ENCODE results near the gene MBLAC1. TPM values are rescaled to one million over a fixed set of nuclear protein-coding genes. Genes with fewer than 3 reads are reported as not detected.
A peak's percentile ranks its signal among the peaks of the same experiment; 100 is the strongest.

The MBLAC1 gene
- total RNA-seq, 2 experiments from 2014 or later: 1.6 to 2.2 TPM

DNA sequence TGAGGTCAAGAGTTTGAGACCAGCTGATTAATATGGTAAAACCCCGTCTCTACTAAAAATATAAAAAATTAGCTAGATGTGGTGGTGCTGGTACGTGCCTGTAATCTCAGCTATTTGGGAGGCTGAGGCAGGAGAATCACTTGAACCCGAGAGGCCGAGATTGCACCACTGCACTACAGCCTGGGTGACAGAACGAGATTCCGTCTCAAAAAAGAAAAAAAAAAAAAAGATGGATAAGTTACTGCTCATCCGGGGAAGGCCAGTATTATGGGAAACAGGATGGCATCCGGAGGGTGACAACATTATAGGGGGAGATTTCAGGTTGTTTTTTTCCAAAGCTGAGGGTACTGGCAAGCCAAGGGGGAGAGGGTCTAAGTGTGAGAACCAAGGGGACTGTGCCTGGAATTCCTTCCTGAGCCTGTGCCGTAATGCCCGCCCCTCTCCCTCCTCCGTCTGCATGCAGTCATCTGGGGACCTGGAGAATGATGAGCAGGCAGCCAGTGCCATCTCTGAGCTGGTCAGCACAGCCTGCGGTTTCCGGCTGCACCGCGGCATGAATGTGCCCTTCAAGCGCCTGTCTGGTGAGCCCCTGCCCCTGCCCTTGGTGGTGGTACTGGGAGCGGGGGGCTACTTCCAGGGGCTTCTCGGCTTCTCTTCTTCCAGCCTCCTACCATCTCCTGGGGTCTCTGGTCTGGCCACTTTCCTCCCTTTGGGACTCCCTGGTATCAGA lies 26.3 kb downstream of the MBLAC1 start:
- Mint-ChIP-seq H3K27ac (no peak overlapping the region), H3K9me3 (ENCODE audit: low read depth) (no peaks in the 10 kb centered on the region), H3K36me3 (ENCODE audit: low read depth) (peaks cover 45% of the 10 kb centered on the region), H3K4me1 (peaks cover 55% of the 10 kb centered on the region), H3K4me3 (no peak overlapping the region), H3K27me3 (no peaks in the 10 kb centered on the region)
- ATAC-seq (no peak), DNase-seq (no peak)
- ChIA-PET CTCF (interaction anchor here (0.6 kb wide), 1 partner anchor 330 kb away, joined by 3 read pairs; no protein-coding TSS in a partner anchor), POLR2A (no interaction called here)
- intact Hi-C loops (cut with DNase I, micrococcal nuclease): no loop called here

DNA sequence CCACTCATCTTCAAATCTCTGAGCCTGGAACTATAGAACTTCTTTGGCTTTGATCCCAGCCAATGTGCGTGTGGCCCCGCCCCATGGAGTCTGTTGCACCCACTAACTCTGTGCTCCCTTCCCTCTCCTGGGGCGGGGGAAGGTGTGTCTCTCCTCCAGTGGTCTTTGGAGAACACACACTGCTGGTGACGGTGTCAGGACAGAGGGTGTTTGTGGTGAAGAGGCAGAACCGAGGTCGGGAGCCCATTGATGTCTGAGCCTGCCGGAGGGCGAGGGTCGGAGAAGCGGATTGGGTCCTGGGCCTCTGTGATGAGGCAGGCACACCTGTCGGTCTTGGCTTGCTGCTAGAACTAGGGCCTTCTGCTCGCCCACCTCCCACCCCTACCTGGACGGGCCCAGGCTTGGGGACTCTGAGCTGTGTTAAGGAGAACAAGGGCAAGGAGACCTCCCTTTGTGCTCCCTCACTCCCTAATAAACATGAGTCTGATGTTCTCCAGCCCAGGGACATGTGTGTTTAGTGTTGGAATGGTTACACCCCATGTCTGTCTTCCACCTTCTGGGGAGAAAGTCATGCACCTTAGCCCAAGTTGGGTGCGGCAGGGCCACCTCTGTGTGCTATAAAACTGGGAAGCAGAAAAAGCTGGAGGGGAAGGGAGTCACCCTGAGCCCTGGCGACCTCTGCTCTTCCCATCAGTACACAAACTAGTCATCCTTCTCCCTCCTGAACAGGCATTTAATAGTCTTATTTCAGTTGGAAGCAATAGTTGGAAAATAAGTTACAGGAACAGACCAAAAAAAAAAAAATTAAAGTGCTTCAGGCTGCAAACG lies 27.2 kb downstream of the MBLAC1 start:
- Mint-ChIP-seq H3K36me3 (ENCODE audit: low read depth) (peaks cover 42% of the 10 kb centered on the region), H3K27me3 (no peaks in the 10 kb centered on the region), H3K9me3 (ENCODE audit: low read depth) (no peaks in the 10 kb centered on the region), H3K4me1 (peaks cover 52% of the 10 kb centered on the region), H3K4me3 (no peak overlapping the region), H3K27ac (peak overlapping the region; percentile 42)
- no peak for ATAC-seq
- ChIA-PET CTCF (interaction anchor here (1.1 kb wide), 1 partner anchor 64 kb away, joined by 6 read pairs; no protein-coding TSS in a partner anchor), POLR2A (no interaction called here)
- intact Hi-C loops (cut with DNase I, micrococcal nuclease): no loop called here
- no peak for DNase-seq

DNA sequence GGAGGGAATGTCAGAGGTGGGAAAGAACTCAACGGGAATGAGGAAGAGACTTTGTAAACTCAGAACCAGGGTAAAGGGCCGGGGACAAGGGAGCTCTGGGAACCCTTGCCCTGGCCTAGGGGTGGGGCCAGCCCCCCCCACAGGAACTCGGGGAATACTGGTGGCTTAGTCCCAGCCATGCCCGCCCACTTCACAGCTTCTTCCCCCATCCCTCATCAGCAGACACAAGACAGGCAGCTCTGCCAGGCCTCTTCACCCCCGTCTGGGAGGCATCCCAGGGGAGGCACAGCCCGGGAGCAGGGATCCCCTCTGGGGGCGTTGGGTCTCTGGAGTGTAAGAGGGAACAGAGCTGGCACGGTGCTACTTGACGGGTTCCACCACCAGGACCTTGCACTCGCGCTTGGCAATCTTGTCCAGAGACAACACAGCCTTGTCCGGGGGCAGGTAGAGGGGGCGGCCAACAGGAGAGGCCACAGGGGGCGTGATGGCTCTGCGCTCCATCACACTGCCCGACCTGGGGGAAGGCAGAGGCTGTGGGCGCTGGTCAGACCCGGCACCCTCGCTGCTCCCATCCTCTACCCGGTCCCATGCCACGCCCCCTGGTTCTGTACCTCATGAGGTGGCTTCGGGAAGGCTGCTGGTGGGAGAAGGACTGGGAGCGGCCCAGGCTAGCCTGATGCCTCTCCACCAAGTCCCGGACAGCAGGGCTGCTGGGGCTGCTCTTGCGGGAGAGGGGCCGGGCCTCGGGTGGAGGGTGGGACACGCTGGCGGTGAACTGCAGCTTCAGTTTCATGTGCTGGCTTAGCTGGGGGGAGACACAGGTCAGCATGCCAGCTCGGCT lies 28.1 kb downstream of the MBLAC1 start:
- intact Hi-C loops (cut with DNase I, micrococcal nuclease): loop anchor here in 1 of 2 experiments (5.0 kb wide), 1 partner anchor 537 kb away; the partner anchor contains the start of gene GIGYF1
- POLR2A ChIA-PET: interaction anchor here (0.5 kb wide), 1 partner anchor 54 kb away, joined by 3 read pairs; the partner anchor contains the start of gene MCM7

DNA sequence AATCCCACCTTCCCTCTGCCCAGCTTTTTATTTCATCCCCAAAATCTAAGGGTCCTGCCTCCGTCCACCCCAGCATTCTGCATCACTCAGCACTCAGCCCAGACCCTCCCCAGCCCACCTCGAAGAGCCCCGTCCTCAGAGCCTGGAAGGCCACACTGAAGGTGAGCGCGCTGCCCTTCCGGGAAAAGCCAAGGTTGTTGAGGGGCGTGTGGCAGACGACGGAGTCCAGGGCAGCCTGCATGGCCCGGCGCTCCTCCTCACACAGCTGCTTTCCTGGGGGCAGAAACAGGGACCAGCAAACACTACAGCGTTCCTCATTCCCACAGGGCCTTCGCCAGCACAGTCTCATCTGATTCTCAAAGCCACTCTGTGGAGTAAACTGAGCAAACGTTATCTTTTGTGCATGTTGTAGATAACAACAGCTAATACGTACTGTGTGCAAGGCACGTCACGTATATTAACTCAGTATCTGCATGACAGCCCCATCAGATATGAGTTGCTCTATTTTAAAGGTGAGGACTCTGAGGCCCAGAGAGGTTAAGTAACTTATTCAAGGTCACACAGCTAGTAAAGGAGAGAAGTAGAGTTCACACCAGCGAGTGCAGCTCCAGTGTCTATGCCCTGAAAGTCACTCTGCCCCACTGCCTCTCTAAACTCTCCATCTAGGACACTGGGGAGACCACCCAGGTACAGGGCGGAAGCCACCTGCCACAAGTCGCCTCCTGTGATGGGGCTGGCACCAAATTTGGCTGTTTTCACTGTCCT lies 29.0 kb downstream of the MBLAC1 start:
- no peaks in the 10 kb centered on the region for H3K9me3 Mint-ChIP-seq (ENCODE audit: low read depth)
- peak overlapping the region; percentile 43 for H3K27ac Mint-ChIP-seq

More for the DNA sequence above, 28.1 kb downstream of the MBLAC1 start:
- Mint-ChIP-seq H3K9me3 (ENCODE audit: low read depth) (no peaks in the 10 kb centered on the region), H3K27me3 (no peaks in the 10 kb centered on the region), H3K4me3 (no peak overlapping the region), H3K4me1 (peaks cover 57% of the 10 kb centered on the region), H3K27ac (no peak overlapping the region), H3K36me3 (ENCODE audit: low read depth) (peaks cover 42% of the 10 kb centered on the region)
- CTCF ChIA-PET: interaction anchor here (1.1 kb wide), 1 partner anchor 65 kb away, joined by 6 read pairs; no protein-coding TSS in a partner anchor
- DNase-seq: no peak
- ATAC-seq: no peak

DNA sequence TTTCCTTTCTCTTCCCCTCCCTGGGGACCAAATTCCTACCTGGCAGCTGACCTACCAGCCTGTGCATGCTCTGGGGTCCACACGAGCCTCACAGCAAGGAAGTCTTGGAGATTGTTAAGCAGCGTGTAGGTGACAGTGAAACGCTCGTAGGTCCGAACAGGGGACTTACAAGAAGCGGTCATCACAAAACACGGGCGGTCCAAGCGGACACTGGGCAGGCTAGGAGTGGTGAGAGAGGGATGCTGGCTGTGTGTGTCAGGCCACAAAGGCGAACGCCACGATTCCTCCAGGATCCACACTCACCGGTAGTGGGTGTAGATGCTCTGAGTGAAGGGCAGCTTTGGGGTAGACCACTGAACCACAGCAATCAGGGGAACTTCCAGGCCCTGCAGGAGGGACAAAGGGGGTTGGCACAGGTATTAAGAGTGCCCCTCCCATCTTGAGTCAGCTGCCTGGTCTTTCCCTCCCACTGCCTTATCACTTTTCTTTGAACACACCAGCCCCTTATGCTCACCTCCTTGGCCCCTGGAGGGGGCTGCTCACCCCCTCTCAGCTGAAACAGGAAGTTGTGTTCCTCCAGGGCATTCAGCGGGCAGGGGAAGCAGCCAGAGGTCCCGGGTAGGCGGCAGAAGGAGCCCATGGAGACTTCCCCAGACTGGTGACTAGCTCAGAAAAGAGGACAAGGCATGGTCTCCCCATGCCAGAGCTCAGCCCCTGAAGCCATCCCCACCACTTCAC lies 29.7 kb downstream of the MBLAC1 start:
- H3K4me1 Mint-ChIP-seq: peaks cover 48% of the 10 kb centered on the region
- no peaks in the 10 kb centered on the region for H3K27me3 Mint-ChIP-seq
- peak overlapping the region; percentile 76 for H3K4me3 Mint-ChIP-seq
- POLR2A ChIA-PET: interaction anchor here (0.5 to 1.2 kb wide), 2 partner anchors 107 to 274 kb away, joined by 3 to 4 read pairs; partner anchors contain the start of gene ZSCAN21
- peak overlapping the region; percentile 72 for H3K27ac Mint-ChIP-seq
- H3K9me3 Mint-ChIP-seq (ENCODE audit: low read depth): no peaks in the 10 kb centered on the region
- CTCF ChIA-PET: interaction anchor here (0.7 to 1.6 kb wide), 5 partner anchors 24 to 284 kb away, joined by 3 to 5 read pairs (median 4); no protein-coding TSS in a partner anchor
- ATAC-seq (peak; percentile 20), DNase-seq (peak; percentile 26)
- intact Hi-C loops (cut with DNase I, micrococcal nuclease): loop anchor here in 1 of 2 experiments (5.0 kb wide), 1 partner anchor 536 kb away; the partner anchor contains the start of gene GIGYF1
- H3K36me3 Mint-ChIP-seq (ENCODE audit: low read depth): peaks cover 31% of the 10 kb centered on the region

More for the DNA sequence above, 29.0 kb downstream of the MBLAC1 start:
- intact Hi-C loops (cut with DNase I, micrococcal nuclease): loop anchor here in 1 of 2 experiments (5.0 kb wide), 1 partner anchor 537 kb away; the partner anchor contains the start of gene GIGYF1
- no peak for ATAC-seq
- no peak overlapping the region for H3K4me3 Mint-ChIP-seq
- CTCF ChIA-PET: interaction anchor here (0.7 to 1.4 kb wide), 2 partner anchors 191 to 285 kb away, joined by 3 to 5 read pairs; no protein-coding TSS in a partner anchor
- POLR2A ChIA-PET: no interaction called here
- peaks cover 35% of the 10 kb centered on the region for H3K36me3 Mint-ChIP-seq (ENCODE audit: low read depth)
- no peak for DNase-seq
- H3K4me1 Mint-ChIP-seq: peaks cover 49% of the 10 kb centered on the region
- H3K27me3 Mint-ChIP-seq: no peaks in the 10 kb centered on the region

DNA sequence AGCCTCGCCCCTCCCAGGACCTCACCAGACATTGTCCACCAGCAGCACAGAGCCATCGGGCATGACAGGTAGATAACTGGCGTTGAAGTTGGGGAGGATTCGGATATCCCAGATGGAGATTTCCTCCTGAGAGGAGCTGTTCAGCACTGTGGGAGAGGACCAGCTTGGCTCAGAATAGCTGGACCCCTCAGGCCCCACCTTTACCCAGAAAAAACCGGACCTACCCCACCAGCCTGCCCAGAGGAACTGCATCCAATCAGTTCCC lies 30.2 kb downstream of the MBLAC1 start:
- H3K27ac Mint-ChIP-seq: peak overlapping the region; percentile 72
- ChIA-PET POLR2A (interaction anchor here (1.2 kb wide), 1 partner anchor 274 kb away, joined by 4 read pairs; no protein-coding TSS in a partner anchor), CTCF (interaction anchor here (0.7 to 1.6 kb wide), 5 partner anchors 10 to 190 kb away, joined by 3 to 5 read pairs (median 4); no protein-coding TSS in a partner anchor)
- peaks cover 48% of the 10 kb centered on the region for H3K4me1 Mint-ChIP-seq
- DNase-seq (no peak), ATAC-seq (no peak)
- peaks cover 27% of the 10 kb centered on the region for H3K36me3 Mint-ChIP-seq (ENCODE audit: low read depth)
- H3K27me3 Mint-ChIP-seq: no peaks in the 10 kb centered on the region
- H3K9me3 Mint-ChIP-seq (ENCODE audit: low read depth): no peaks in the 10 kb centered on the region
- H3K4me3 Mint-ChIP-seq: peak overlapping the region; percentile 76
- intact Hi-C loops (cut with DNase I, micrococcal nuclease): loop anchor here in 1 of 2 experiments (5.0 kb wide), 1 partner anchor 535 kb away; the partner anchor contains the start of gene GIGYF1

DNA sequence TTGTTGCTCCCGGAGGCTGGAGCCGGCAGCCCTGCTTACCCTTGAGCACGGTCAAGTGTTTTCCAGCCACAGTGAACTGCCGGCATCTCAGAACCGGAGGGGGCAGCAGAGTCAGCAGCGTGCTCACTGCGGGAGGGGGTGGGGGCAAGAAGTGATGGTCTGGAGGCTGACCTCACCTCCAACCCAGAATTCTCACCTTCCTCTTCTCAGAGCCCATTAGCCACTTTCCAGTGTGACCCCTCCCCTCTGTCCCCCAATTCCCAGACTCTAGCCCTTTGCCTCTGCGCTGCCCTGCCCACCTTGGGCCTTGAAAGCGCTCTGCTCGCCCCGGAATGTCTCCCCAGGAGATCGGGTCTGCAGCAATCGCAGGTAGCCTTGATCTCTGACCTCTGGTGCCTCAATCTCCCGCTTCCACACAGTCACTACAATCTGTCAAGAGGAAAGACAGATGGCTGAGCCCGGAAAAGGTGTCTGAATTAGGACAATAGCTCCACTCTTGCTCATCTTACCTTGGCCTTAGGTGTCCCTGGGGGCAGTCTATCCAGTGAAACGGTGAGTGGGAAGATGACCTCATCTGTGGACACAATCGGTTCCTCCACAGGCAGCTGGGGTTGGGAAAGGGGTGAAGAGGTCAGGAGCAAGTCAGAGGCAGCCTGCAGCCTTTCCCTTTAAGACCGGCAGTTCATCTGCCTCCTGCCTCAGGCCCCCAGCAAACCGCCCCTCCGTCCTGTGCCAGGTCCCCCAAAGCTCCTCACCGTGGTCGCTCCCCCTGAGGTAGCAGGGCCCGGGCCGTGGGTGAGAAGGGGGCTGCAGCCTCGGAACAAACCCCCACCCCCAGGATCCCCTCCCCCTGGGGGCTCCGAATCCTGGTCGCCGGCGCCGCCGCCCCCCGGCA lies 30.8 kb downstream of the MBLAC1 start:
- CTCF ChIA-PET: interaction anchor here (0.5 to 1.6 kb wide), 7 partner anchors 10 to 464 kb away, joined by 3 to 4 read pairs (median 3); no protein-coding TSS in a partner anchor
- Mint-ChIP-seq H3K9me3 (ENCODE audit: low read depth) (no peaks in the 10 kb centered on the region), H3K27me3 (no peaks in the 10 kb centered on the region), H3K4me1 (peaks cover 44% of the 10 kb centered on the region), H3K27ac (peak overlapping the region; percentile 83), H3K4me3 (peak overlapping the region; percentile 76), H3K36me3 (ENCODE audit: low read depth) (peaks cover 21% of the 10 kb centered on the region)
- peak; percentile 34 for DNase-seq
- no peak for ATAC-seq
- POLR2A ChIA-PET: interaction anchor here (1.2 kb wide), 1 partner anchor 273 kb away, joined by 4 read pairs; no protein-coding TSS in a partner anchor
- intact Hi-C loops (cut with DNase I, micrococcal nuclease): loop anchor here (1.0 to 5.0 kb wide), 5 partner anchors 9 to 535 kb away; partner anchors contain the start of genes GPC2 (in 2 of the 2), LAMTOR4 (in 2 of the 2), STAG3 (in 2 of the 2) and GAL3ST4 (in 1 of the 2)

DNA sequence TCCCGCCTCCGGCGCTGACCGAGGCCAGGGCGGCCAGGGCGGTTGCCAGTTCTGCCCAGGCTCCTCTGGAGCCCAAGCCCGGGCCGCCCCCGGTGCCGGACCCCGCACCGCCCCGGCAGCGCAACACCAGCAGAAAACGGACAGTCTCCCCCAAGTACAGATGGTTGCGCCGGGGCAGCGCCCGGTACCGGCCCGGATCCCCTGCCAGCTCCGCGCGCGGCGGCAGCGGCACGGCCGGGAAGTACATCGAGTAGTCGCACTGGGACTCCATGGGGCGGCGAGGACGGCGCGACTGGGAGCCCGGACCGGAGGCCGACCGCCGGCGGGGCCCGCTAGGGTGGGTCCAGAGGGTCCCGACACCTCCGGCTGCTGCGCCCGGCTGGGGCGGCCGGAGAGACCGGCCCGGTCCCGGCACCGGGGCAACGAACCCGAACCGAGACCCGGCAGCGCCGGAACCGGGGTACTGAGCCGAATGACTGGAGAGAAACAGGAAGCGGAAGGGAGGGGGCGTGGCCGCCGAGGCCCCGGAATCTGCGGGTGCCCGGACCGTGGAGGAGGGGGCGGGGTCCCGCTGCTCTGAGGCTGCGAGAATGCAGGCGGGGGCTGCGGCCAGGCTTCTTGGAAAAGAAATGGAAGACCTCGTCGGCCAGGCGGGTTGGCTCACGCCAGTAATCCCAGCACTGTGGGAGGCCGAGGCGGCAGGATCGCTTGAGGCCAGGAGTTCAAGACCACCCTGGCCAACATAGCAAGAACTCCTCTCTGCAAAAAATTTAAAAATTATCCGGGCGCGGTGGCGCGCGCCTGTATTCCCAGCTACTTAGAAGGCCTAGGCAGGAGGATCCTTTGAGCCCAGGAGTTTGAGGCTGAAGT lies 31.7 kb downstream of the MBLAC1 start, which contains the start of gene TRAPPC14:
Gene TRAPPC14 (minus strand): TSS at position 495 of the 870 bp plus-strand sequence. CDS start 224 bp downstream, at position 271.
- POLR2A ChIA-PET: interaction anchor here (0.9 kb wide), 1 partner anchor 10 kb away, joined by 9 read pairs; the partner anchor contains the start of gene LAMTOR4
- H3K4me1 Mint-ChIP-seq: peaks cover 51% of the 10 kb centered on the region

More for the DNA sequence above, 31.7 kb downstream of the MBLAC1 start, which contains the start of gene TRAPPC14:
- DNase-seq (peak; percentile 96), ATAC-seq (peak; percentile 82)
- Mint-ChIP-seq H3K27ac (peak within 1 kb of the TSS; percentile 84), H3K9me3 (ENCODE audit: low read depth) (no peaks in the 10 kb centered on the region), H3K36me3 (ENCODE audit: low read depth) (peaks cover 15% of the 10 kb centered on the region), H3K4me3 (peak within 1 kb of the TSS; percentile 76), H3K27me3 (no peaks in the 10 kb centered on the region)
- CTCF ChIA-PET: interaction anchor here (0.5 to 1.6 kb wide), 5 partner anchors 11 to 464 kb away, joined by 3 to 4 read pairs (median 3); no protein-coding TSS in a partner anchor
- intact Hi-C loops (cut with DNase I, micrococcal nuclease): loop anchor here (1.0 to 5.0 kb wide), 5 partner anchors 10 to 534 kb away; partner anchors contain the start of genes GPC2 (in 2 of the 2), LAMTOR4 (in 2 of the 2), STAG3 (in 2 of the 2) and GAL3ST4 (in 1 of the 2)
